ENCODE measurements around the gene FAM222B.
"Not testable (repeated sequence)": the region's sequence is repeated elsewhere in the genome, so short reads cannot be mapped to it uniquely, and the experiment has no call there.

Gene FAM222B

DNA sequence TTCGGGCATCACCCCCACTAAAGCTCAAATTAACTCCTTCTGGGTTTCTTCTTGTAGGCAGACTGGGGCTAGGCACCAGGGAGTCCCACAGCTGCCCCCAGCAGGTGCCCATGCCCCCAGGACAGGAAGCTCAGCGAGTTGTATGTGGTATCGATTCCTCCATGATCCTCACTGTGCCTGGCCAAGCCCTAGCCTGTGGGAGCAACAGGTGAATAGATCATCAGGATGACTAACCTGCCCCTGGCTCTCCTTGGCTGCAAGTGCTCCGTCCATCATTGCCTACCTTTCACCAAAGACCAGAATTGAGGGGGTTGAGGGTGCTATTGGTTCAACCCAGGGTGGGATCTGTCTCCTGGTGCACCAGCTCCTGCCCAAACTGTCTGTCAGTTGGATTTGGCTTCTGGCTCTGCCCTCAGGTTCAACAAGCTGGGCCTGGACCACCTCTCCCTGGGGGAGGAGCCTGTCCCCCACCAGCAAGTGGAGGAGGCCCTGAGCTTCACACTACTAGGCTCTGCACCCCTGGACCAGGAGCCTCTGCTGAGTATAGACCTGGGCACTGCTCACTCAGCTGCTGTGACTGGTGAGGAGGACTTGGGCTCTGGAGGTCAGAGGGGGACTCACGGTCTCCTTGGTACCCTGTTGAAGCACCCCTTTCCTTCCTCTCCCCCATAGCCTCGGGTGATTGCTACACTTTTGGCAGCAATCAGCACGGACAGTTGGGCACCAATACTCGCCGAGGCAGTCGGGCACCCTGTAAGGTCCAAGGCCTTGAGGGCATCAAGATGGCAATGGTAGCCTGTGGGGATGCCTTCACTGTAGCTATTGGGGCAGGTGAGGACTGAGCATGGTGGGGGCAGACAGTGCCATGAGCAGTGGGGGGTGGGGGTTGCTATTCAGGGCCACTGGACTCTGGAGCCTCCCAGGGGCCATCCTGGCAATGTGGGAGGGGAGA, 101.9 kb downstream of the FAM222B start:
- Histone ChIP-seq H3K27ac (ENCODE audit: low read depth, low read length) (no peak overlapping the region), H3K9me3 (ENCODE audit: low read length) (no peaks in the 10 kb centered on the region), H3K27me3 (ENCODE audit: control insufficient read depth in 1 of 2, insufficient read depth in 2 of 2, low read length in 2 of 2) (no peaks in the 10 kb centered on the region), H3K4me3 (ENCODE audit: low read depth in 1 of 2, low read length in 2 of 2) (no peak overlapping the region), H3K4me1 (ENCODE audit: insufficient read depth, low read length) (peaks cover 14% of the 10 kb centered on the region), H3K9ac (ENCODE audit: low read length) (no peak overlapping the region), H3K36me3 (ENCODE audit: insufficient read depth, low read length) (no peaks in the 10 kb centered on the region)

DNA sequence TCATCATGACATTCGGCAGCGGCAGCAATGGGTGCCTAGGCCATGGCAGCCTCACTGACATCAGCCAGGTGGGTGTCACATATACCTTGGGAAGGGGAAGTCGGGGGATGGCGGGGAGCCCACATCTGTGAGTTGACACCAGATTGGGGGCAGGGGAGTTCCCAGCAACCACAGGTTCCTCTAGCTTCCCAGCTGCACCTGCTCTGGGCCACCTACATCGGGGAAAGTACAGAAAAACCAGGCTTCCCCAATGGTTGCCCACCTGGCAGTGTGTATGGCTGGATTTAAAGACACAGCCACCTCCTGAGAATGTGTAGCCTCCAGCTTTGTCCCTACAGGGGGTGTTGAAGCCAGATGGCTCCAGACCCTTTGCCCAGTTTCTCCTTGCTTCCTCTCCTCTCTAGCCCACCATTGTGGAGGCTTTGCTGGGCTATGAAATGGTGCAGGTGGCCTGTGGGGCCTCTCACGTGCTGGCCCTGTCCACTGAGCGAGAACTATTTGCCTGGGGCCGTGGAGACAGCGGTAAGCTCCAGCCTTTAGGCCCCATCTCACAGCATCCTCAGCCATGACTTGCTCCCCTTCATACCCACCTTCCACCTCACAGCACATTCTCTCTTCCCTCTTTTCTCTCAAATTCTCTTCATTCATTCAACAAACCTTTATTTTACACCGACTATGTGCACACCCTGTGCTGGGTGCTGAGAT, 103.8 kb downstream of the FAM222B start:
- Histone ChIP-seq H3K27me3 (ENCODE audit: control insufficient read depth in 1 of 2, insufficient read depth in 2 of 2, low read length in 2 of 2) (no peaks in the 10 kb centered on the region), H3K9ac (ENCODE audit: low read length) (no peak overlapping the region), H3K4me1 (ENCODE audit: insufficient read depth, low read length) (no peaks in the 10 kb centered on the region), H3K36me3 (ENCODE audit: insufficient read depth, low read length) (no peaks in the 10 kb centered on the region), H3K9me3 (ENCODE audit: low read length) (no peaks in the 10 kb centered on the region), H3K27ac (ENCODE audit: low read depth, low read length) (no peak overlapping the region), H3K4me3 (ENCODE audit: low read depth in 1 of 2, low read length in 2 of 2) (no peak overlapping the region)

GRCh38 chr17:28737770-28738679, 104.6 kb downstream of the FAM222B start:
- Histone ChIP-seq H3K27me3 (ENCODE audit: control insufficient read depth in 1 of 2, insufficient read depth in 2 of 2, low read length in 2 of 2) (no peaks in the 10 kb centered on the region), H3K36me3 (ENCODE audit: insufficient read depth, low read length) (no peaks in the 10 kb centered on the region), H3K27ac (ENCODE audit: low read depth, low read length) (no peak overlapping the region), H3K4me3 (ENCODE audit: low read depth in 1 of 2, low read length in 2 of 2) (no peak overlapping the region), H3K4me1 (ENCODE audit: insufficient read depth, low read length) (no peaks in the 10 kb centered on the region), H3K9ac (ENCODE audit: low read length) (no peak overlapping the region), H3K9me3 (ENCODE audit: low read length) (no peaks in the 10 kb centered on the region)

- no peaks in the 10 kb centered on the region for H3K4me1 ChIP-seq (ENCODE audit: insufficient read depth, low read length)
- no peaks in the 10 kb centered on the region for H3K9me3 ChIP-seq (ENCODE audit: low read length)
- no peaks in the 10 kb centered on the region for H3K36me3 ChIP-seq (ENCODE audit: insufficient read depth, low read length)
- H3K9ac ChIP-seq (ENCODE audit: low read length): no peak overlapping the region
- H3K27ac ChIP-seq (ENCODE audit: low read depth, low read length): no peak overlapping the region
- H3K4me3 ChIP-seq (ENCODE audit: low read depth in 1 of 2, low read length in 2 of 2): no peak overlapping the region
- no peaks in the 10 kb centered on the region for H3K27me3 ChIP-seq (ENCODE audit: control insufficient read depth in 1 of 2, insufficient read depth in 2 of 2, low read length in 2 of 2)
Observed at GRCh38 chr17:28737316-28737715, 105.3 kb downstream of the FAM222B start.

GRCh38 chr17:28735913-28736769, 106.4 kb downstream of the FAM222B start:
- not testable (repeated sequence) for H3K4me3 ChIP-seq (ENCODE audit: low read depth in 1 of 2, low read length in 2 of 2); H3K27me3 ChIP-seq (ENCODE audit: control insufficient read depth in 1 of 2, insufficient read depth in 2 of 2, low read length in 2 of 2); H3K27ac ChIP-seq (ENCODE audit: low read depth, low read length); H3K36me3 ChIP-seq (ENCODE audit: insufficient read depth, low read length); H3K9ac ChIP-seq (ENCODE audit: low read length); H3K4me1 ChIP-seq (ENCODE audit: insufficient read depth, low read length); H3K9me3 ChIP-seq (ENCODE audit: low read length)

DNA sequence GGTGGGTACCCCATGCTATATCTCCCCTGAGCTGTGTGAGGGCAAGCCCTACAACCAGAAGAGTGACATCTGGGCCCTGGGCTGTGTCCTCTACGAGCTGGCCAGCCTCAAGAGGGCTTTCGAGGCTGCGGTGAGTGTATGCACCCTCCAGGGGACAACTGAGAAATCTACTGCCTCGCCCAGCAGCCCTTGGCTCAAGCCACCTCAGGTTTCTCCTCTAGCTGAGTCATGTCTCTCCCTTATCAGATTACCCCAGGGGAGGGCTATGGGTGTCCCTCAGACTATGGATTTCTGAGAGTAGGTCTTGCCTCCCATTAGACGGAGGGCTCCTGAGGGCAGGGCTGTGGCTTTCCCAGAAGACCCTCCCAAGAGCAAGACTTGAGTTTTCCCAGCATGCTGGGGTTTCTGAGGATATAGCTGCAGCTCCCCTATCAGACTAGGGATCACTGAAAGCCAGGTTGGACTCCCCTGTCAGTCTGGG, 107.3 kb downstream of the FAM222B start:
- no peaks in the 10 kb centered on the region for H3K4me1 ChIP-seq (ENCODE audit: insufficient read depth, low read length)
- H3K4me3 ChIP-seq (ENCODE audit: low read depth in 1 of 2, low read length in 2 of 2): no peak overlapping the region
- H3K9me3 ChIP-seq (ENCODE audit: low read length): no peaks in the 10 kb centered on the region
- H3K27ac ChIP-seq (ENCODE audit: low read depth, low read length): no peak overlapping the region
- no peaks in the 10 kb centered on the region for H3K27me3 ChIP-seq (ENCODE audit: control insufficient read depth in 1 of 2, insufficient read depth in 2 of 2, low read length in 2 of 2)
- H3K9ac ChIP-seq (ENCODE audit: low read length): no peak overlapping the region
- no peaks in the 10 kb centered on the region for H3K36me3 ChIP-seq (ENCODE audit: insufficient read depth, low read length)

GRCh38 chr17:28734712-28735241, 107.8 kb downstream of the FAM222B start:
- Histone ChIP-seq H3K9me3 (ENCODE audit: low read length) (no peaks in the 10 kb centered on the region), H3K27ac (ENCODE audit: low read depth, low read length) (no peak overlapping the region), H3K36me3 (ENCODE audit: insufficient read depth, low read length) (no peaks in the 10 kb centered on the region), H3K4me3 (ENCODE audit: low read depth in 1 of 2, low read length in 2 of 2) (no peak overlapping the region), H3K27me3 (ENCODE audit: control insufficient read depth in 1 of 2, insufficient read depth in 2 of 2, low read length in 2 of 2) (no peaks in the 10 kb centered on the region), H3K9ac (ENCODE audit: low read length) (no peak overlapping the region), H3K4me1 (ENCODE audit: insufficient read depth, low read length) (no peaks in the 10 kb centered on the region)

- Histone ChIP-seq H3K36me3 (ENCODE audit: insufficient read depth, low read length) (no peaks in the 10 kb centered on the region), H3K9ac (ENCODE audit: low read length) (no peak overlapping the region), H3K4me1 (ENCODE audit: insufficient read depth, low read length) (no peaks in the 10 kb centered on the region), H3K4me3 (ENCODE audit: low read depth in 1 of 2, low read length in 2 of 2) (no peak overlapping the region), H3K27ac (ENCODE audit: low read depth, low read length) (no peak overlapping the region), H3K27me3 (ENCODE audit: control insufficient read depth in 1 of 2, insufficient read depth in 2 of 2, low read length in 2 of 2) (no peaks in the 10 kb centered on the region), H3K9me3 (ENCODE audit: low read length) (no peaks in the 10 kb centered on the region)
Observed at GRCh38 chr17:28733346-28733745, 109.2 kb downstream of the FAM222B start.

GRCh38 chr17:28729950-28730330, 112.7 kb downstream of the FAM222B start:
- Histone ChIP-seq H3K27me3 (ENCODE audit: control insufficient read depth in 1 of 2, insufficient read depth in 2 of 2, low read length in 2 of 2) (peaks cover 0 to 6% of the 10 kb centered on the region in 2 donors), H3K9ac (ENCODE audit: low read length) (no peak overlapping the region), H3K36me3 (ENCODE audit: insufficient read depth, low read length) (peaks cover 3% of the 10 kb centered on the region), H3K27ac (ENCODE audit: low read depth, low read length) (no peak overlapping the region), H3K4me1 (ENCODE audit: insufficient read depth, low read length) (peaks cover 12% of the 10 kb centered on the region), H3K4me3 (ENCODE audit: low read depth in 1 of 2, low read length in 2 of 2) (no peak overlapping the region), H3K9me3 (ENCODE audit: low read length) (no peaks in the 10 kb centered on the region)
